GM12878 (cell line): ENCODE measurements around the gene SLC5A2. TPM values are rescaled to one million over a fixed set of nuclear protein-coding genes. Genes with fewer than 3 reads are reported as not detected.

ENCODE experiments used
- ATF7 ChIP-seq: fragments of 450-650 bp; IDR thresholded peaks from 2 replicates; pipeline ENCODE4 v1.6.1; 2016; ENCODE audit warnings: low read depth, mild to moderate bottlenecking
- CUX1 ChIP-seq: IDR thresholded peaks from 2 replicates; pipeline ENCODE4 v1.6.1; 2012; ENCODE audit warnings: improper control_type of control experiment, low read depth, low read length; ENCODE audit not compliant: insufficient replicate concordance
- JUND ChIP-seq: IDR thresholded peaks from 2 replicates; pipeline ENCODE4 v1.6.1; 2012; ENCODE audit warnings: low read depth, mild to moderate bottlenecking, low read length, improper control_type of control experiment, moderate library complexity
- KLF5 ChIP-seq: fragments of 450-650 bp; IDR thresholded peaks from 2 replicates; pipeline ENCODE4 v1.6.1; 2014; ENCODE audit warnings: mild to moderate bottlenecking; ENCODE audit not compliant: partially characterized antibody
- LARP7 ChIP-seq: fragments of 450-650 bp; IDR thresholded peaks from 2 replicates; pipeline ENCODE4 v1.6.1; 2017; ENCODE audit warnings: mild to moderate bottlenecking
- MYB ChIP-seq: fragments of 150-350 bp; IDR thresholded peaks from 2 replicates; pipeline ENCODE4 v1.6.1; 2014; ENCODE audit warnings: mild to moderate bottlenecking, low read depth, low read length, borderline replicate concordance
- NKRF ChIP-seq: fragments of 450-650 bp; conservative IDR thresholded peaks from 2 replicates; pipeline ENCODE4 v1.6.1; 2017; ENCODE audit warnings: mild to moderate bottlenecking, moderate library complexity
- PML ChIP-seq: IDR thresholded peaks from 2 replicates; pipeline ENCODE4 v1.6.1; 2012; ENCODE audit warnings: low read length, inconsistent platforms
- SP1 ChIP-seq: IDR thresholded peaks from one replicate; pipeline ENCODE4 v1.6.1; 2011; ENCODE audit warnings: low read depth, low read length
- STAT3 ChIP-seq: IDR thresholded peaks from 2 replicates; pipeline ENCODE4 v1.6.1; 2011; ENCODE audit warnings: low read depth, low read length, improper control_type of control experiment
- TAF1 ChIP-seq: IDR thresholded peaks from 2 replicates; pipeline ENCODE4 v1.6.1; 2011; ENCODE audit warnings: mild to moderate bottlenecking, low read depth, low read length, borderline replicate concordance
- TARDBP ChIP-seq: IDR thresholded peaks from 2 replicates; pipeline ENCODE4 v1.6.1; 2016; ENCODE audit warnings: borderline replicate concordance
- ZNF24 ChIP-seq: fragments of 450-650 bp; IDR thresholded peaks from 2 replicates; pipeline ENCODE4 v1.6.1; 2017; ENCODE audit warnings: antibody characterized with exemption, mild to moderate bottlenecking
- ZNF274 ChIP-seq: IDR thresholded peaks from one replicate; pipeline ENCODE4 v1.8.0; 2011; ENCODE audit not compliant: insufficient read length, insufficient read depth
- ZNF384 ChIP-seq: IDR thresholded peaks from 2 replicates; pipeline ENCODE4 v1.6.1; 2012; ENCODE audit warnings: low read depth, mild to moderate bottlenecking, low read length, improper control_type of control experiment, borderline replicate concordance
- polyA plus RNA-seq, 11 experiments: library from polyadenylated mRNA; depleted of rRNA in 4 of 11; unstranded in 6 of 11; stranded (reverse) in 5 of 11; fragments of >200 nt; fragmentation: Nextera tagmentation in 4 of 11; fragmentation: Illumina TruSeq in 1 of 11; extraction: Ambion mirVana in 4 of 11; extraction: Trizol in 1 of 11; gene quantifications; 1 replicate in 1 of 11; 2 replicates in 10 of 11; pipeline versions ENCODE4 v1.2.1 to v1.2.3, GENCODE V29; 2011 to 2016; ENCODE audit warnings: inconsistent platforms in 2 of 11, missing spikeins in 2 of 11, low read depth in 1 of 11
- total RNA-seq, 4 experiments: library from RNA; depleted of rRNA in 3 of 4; stranded (reverse); fragments of >200 nt in 3 of 4; fragmentation: Illumina TruSeq in 1 of 4; extraction: Trizol in 1 of 4; gene quantifications; 2 replicates each; pipeline versions ENCODE4 v1.2.1 to v1.2.3, GENCODE V29; 2013 to 2021
- TF ChIP-seq, protein P1 (sequence below): fragments of 150-350 bp; IDR thresholded peaks from 2 replicates; pipeline ENCODE4 v1.6.1; 2014; ENCODE audit warnings: mild to moderate bottlenecking, low read depth, low read length
- TF ChIP-seq, protein P2 (sequence below): fragments of 450-650 bp; formaldehyde crosslinking; IDR thresholded peaks from 2 replicates; pipeline ENCODE4 v1.4.0; 2020; ENCODE audit warnings: mild to moderate bottlenecking, moderate library complexity

SLC5A2 gene
- total and polyA plus RNA-seq, 10 of the 15 experiments (the other 5 are each of a cell fraction or from before 2014, with no cell fraction given): 3.6 to 4.8 (median 4.4) TPM; not detected in 6

DNA sequence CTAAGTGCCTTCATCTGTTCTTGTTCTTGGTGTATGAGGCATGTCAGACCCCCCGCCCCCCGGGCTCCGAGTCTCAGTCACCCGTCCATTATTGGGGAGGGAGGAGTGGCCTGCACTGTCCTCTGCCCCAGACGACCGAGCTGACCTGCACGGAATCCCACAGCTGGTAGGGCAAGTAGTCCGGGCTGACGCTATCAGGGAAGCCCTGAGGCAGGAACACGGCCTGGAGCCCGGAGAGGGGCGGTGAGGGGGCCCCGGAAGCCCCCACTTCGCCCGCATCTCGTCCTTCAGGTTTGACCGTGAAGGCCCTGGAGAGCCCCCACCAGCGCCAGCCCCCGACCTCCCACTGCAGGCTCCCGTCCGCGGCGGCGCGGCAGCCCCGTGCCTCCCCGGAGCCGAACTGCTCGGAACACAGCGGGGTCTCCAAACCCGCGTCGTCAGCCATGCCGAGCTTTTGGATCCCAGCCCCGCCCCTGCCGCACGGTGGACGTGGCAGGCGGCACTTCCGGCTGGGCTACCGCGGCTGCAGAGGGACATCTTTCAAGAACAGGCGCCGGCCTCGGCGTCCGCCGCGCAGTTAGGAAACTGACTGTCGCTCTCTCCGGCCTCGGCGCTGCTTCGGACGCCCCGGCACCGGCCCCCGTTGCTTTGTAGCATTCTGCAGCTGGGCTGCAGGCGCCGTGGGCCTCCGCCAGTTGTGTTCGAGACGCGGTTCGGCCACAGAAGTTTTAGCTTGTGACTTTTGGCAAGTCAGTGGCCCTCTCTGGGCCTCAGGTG, 25.2 kb downstream of the SLC5A2 start, which contains the start of gene RUSF1 (continued):
- TF ChIP-seq NKRF (peak; percentile 49), JUND (no peak), LARP7 (peak; percentile 58; the same call in 1 of the 2 replicates), STAT3 (no peak), CUX1 (no peak), ZNF274 (no peak), ATF7 (no peak), TARDBP (peak; percentile 64; the same call in 1 of the 2 replicates), SP1 (peak; percentile 66), PML (peak; percentile 94; the same call in 1 of the 2 replicates), KLF5 (no peak), MYB (no peak), ZNF384 (no peak), TAF1 (peak; percentile 83; the same call in 1 of the 2 replicates), ZNF24 (peak; percentile 54)
- TF ChIP-seq, protein P1, sequence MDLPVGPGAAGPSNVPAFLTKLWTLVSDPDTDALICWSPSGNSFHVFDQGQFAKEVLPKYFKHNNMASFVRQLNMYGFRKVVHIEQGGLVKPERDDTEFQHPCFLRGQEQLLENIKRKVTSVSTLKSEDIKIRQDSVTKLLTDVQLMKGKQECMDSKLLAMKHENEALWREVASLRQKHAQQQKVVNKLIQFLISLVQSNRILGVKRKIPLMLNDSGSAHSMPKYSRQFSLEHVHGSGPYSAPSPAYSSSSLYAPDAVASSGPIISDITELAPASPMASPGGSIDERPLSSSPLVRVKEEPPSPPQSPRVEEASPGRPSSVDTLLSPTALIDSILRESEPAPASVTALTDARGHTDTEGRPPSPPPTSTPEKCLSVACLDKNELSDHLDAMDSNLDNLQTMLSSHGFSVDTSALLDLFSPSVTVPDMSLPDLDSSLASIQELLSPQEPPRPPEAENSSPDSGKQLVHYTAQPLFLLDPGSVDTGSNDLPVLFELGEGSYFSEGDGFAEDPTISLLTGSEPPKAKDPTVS: no peak
- TF ChIP-seq, protein P2, sequence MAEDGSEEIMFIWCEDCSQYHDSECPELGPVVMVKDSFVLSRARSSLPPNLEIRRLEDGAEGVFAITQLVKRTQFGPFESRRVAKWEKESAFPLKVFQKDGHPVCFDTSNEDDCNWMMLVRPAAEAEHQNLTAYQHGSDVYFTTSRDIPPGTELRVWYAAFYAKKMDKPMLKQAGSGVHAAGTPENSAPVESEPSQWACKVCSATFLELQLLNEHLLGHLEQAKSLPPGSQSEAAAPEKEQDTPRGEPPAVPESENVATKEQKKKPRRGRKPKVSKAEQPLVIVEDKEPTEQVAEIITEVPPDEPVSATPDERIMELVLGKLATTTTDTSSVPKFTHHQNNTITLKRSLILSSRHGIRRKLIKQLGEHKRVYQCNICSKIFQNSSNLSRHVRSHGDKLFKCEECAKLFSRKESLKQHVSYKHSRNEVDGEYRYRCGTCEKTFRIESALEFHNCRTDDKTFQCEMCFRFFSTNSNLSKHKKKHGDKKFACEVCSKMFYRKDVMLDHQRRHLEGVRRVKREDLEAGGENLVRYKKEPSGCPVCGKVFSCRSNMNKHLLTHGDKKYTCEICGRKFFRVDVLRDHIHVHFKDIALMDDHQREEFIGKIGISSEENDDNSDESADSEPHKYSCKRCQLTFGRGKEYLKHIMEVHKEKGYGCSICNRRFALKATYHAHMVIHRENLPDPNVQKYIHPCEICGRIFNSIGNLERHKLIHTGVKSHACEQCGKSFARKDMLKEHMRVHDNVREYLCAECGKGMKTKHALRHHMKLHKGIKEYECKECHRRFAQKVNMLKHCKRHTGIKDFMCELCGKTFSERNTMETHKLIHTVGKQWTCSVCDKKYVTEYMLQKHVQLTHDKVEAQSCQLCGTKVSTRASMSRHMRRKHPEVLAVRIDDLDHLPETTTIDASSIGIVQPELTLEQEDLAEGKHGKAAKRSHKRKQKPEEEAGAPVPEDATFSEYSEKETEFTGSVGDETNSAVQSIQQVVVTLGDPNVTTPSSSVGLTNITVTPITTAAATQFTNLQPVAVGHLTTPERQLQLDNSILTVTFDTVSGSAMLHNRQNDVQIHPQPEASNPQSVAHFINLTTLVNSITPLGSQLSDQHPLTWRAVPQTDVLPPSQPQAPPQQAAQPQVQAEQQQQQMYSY (CRISPR knock-in tag): no peak
